ENCODE data around the gene GALNT18. TPM values are rescaled to one million over a fixed set of nuclear protein-coding genes. Genes with fewer than 3 reads are reported as not detected.

The GALNT18 gene
- total RNA-seq, 5 donors from 2014 or later (not counting 1 experiment from before 2014, with no cell fraction given): 0.10 to 0.15 TPM; not detected in 3

- CTCF ChIA-PET: no interaction called here
- H3K36me3 ChIP-seq (ENCODE audit: control insufficient read depth in 2 of 2, extremely low read depth in 1 of 2, insufficient read depth in 1 of 2, low read length in 1 of 2): no peaks in the 10 kb centered on the region
- H3K27me3 ChIP-seq (replicated peaks in 1 of 2; ENCODE audit: control insufficient read depth in 2 of 2, extremely low read depth in 1 of 2, insufficient read depth in 2 of 2, low read length in 1 of 2): peaks cover 0 to 5% of the 10 kb centered on the region in 2 experiments
- ATAC-seq (replicated peaks in 1 of 4) (no peak), DNase-seq (no peak)
- H3K4me1 ChIP-seq (ENCODE audit: control insufficient read depth in 1 of 2, extremely low read depth in 1 of 2, insufficient read depth in 2 of 2, low read length in 2 of 2): no peaks in the 10 kb centered on the region
- H3K9me3 ChIP-seq: no peaks in the 10 kb centered on the region
- WGBS (ENCODE audit: insufficient coverage): no CpG with 5 or more reads among the region's 2 CpGs
- H3K4me3 ChIP-seq (ENCODE audit: control insufficient read depth in 1 of 2, extremely low read depth in 1 of 2, low read length in 1 of 2): no peak overlapping the region
- H3K27ac ChIP-seq (ENCODE audit: low read length): no peak overlapping the region
- no peak overlapping the region for H3K27ac Mint-ChIP-seq
- POLR2A ChIA-PET: no interaction called here
- H3K4me1 Mint-ChIP-seq: no peaks in the 10 kb centered on the region
- H3K9me3 Mint-ChIP-seq: peaks cover 0 to 3% (median 0%) of the 10 kb centered on the region in 3 donors
- no peak overlapping the region for H3K4me3 Mint-ChIP-seq
- H3K36me3 Mint-ChIP-seq: no peaks in the 10 kb centered on the region
- no peaks in the 10 kb centered on the region for H3K27me3 Mint-ChIP-seq
Observed at GRCh38 chr11:11383995-11384394, 237.8 kb downstream of the GALNT18 start.

DNA sequence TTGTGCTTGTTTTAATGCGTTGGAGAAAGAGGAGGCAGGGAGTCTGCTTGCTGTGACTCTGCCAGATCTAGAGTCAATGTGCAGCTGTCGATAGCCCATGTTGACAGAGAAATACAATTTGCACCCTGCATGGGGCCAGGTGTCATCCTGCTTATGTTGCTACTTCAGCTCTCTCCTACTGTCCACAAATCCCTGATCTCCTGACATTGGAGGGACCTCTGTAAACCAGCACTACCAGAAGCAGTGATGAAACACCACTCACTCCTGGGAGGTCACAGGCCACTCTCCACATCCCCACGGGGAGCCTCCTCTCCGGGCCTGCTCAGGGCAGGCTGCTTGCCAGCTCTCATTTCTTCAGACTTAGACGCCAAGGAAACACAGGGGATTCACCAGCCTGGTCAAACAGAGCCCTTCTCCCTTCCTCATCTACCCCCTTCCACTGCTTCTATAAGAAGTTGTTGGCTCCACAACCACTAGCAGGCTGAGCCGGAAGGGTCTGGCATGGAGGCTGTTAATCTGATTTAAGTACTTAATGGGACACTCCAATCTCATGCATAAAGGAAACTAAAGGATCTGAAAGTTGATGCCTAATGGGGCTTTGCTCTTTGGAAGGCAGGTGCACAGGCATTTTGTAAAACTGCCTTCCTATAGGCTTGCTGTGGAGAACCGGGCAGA, 238.8 kb downstream of the GALNT18 start:
- no peak overlapping the region for H3K4me3 ChIP-seq (ENCODE audit: control insufficient read depth in 1 of 2, extremely low read depth in 1 of 2, low read length in 1 of 2)
- POLR2A ChIA-PET: no interaction called here
- DNase-seq (no peak), ATAC-seq (replicated peaks in 1 of 4) (no peak)
- Mint-ChIP-seq H3K27me3 (no peaks in the 10 kb centered on the region), H3K27ac (no peak overlapping the region), H3K4me3 (no peak overlapping the region), H3K36me3 (no peaks in the 10 kb centered on the region), H3K4me1 (no peaks in the 10 kb centered on the region), H3K9me3 (peaks cover 0 to 3% (median 0%) of the 10 kb centered on the region in 3 donors)
- no peak overlapping the region for H3K27ac ChIP-seq (ENCODE audit: low read length)
- H3K36me3 ChIP-seq (ENCODE audit: control insufficient read depth in 2 of 2, extremely low read depth in 1 of 2, insufficient read depth in 1 of 2, low read length in 1 of 2): no peaks in the 10 kb centered on the region
- 73% methylated on average over 4 of the region's 7 CpGs for WGBS (ENCODE audit: insufficient coverage)
- H3K9me3 ChIP-seq: no peaks in the 10 kb centered on the region
- CTCF ChIA-PET: no interaction called here
- H3K4me1 ChIP-seq (ENCODE audit: control insufficient read depth in 1 of 2, extremely low read depth in 1 of 2, insufficient read depth in 2 of 2, low read length in 2 of 2): no peaks in the 10 kb centered on the region
- H3K27me3 ChIP-seq (replicated peaks in 1 of 2; ENCODE audit: control insufficient read depth in 2 of 2, extremely low read depth in 1 of 2, insufficient read depth in 2 of 2, low read length in 1 of 2): peaks cover 0 to 10% of the 10 kb centered on the region in 2 experiments

GRCh38 chr11:11381471-11382105, 240.2 kb downstream of the GALNT18 start:
- H3K27ac Mint-ChIP-seq: no peak overlapping the region

GRCh38 chr11:11380883-11381282, 240.9 kb downstream of the GALNT18 start:
- Histone ChIP-seq H3K27me3 (replicated peaks in 1 of 2; ENCODE audit: control insufficient read depth in 2 of 2, extremely low read depth in 1 of 2, insufficient read depth in 2 of 2, low read length in 1 of 2) (peaks cover 0 to 14% of the 10 kb centered on the region in 2 experiments), H3K27ac (ENCODE audit: low read length) (no peak overlapping the region), H3K4me1 (ENCODE audit: control insufficient read depth in 1 of 2, extremely low read depth in 1 of 2, insufficient read depth in 2 of 2, low read length in 2 of 2) (no peaks in the 10 kb centered on the region), H3K36me3 (ENCODE audit: control insufficient read depth in 2 of 2, extremely low read depth in 1 of 2, insufficient read depth in 1 of 2, low read length in 1 of 2) (no peaks in the 10 kb centered on the region), H3K4me3 (ENCODE audit: control insufficient read depth in 1 of 2, extremely low read depth in 1 of 2, low read length in 1 of 2) (no peak overlapping the region), H3K9me3 (no peaks in the 10 kb centered on the region)
- Mint-ChIP-seq H3K9me3 (peaks cover 0 to 3% (median 0%) of the 10 kb centered on the region in 3 donors), H3K36me3 (no peaks in the 10 kb centered on the region), H3K4me3 (no peak overlapping the region), H3K4me1 (no peaks in the 10 kb centered on the region), H3K27me3 (no peaks in the 10 kb centered on the region), H3K27ac (no peak overlapping the region)
- no peak for ATAC-seq (replicated peaks in 1 of 4)
- no peak for DNase-seq
- ChIA-PET CTCF (no interaction called here), POLR2A (no interaction called here)
- 100% methylated on average over 1 of the region's 3 CpGs for WGBS (ENCODE audit: insufficient coverage)

More at GRCh38 chr11:11381471-11382105, 240.2 kb downstream of the GALNT18 start:
- ATAC-seq (replicated peaks in 1 of 4) (no peak), DNase-seq (no peak)
- no peaks in the 10 kb centered on the region for H3K27me3 Mint-ChIP-seq
- ChIA-PET POLR2A (interaction anchor here in 1 of 2 donors (0.7 kb wide), 1 partner anchor 1729 kb away, joined by 3 read pairs; no protein-coding TSS in a partner anchor), CTCF (no interaction called here)
- Histone ChIP-seq H3K9me3 (no peaks in the 10 kb centered on the region), H3K4me3 (ENCODE audit: control insufficient read depth in 1 of 2, extremely low read depth in 1 of 2, low read length in 1 of 2) (no peak overlapping the region), H3K27ac (ENCODE audit: low read length) (no peak overlapping the region), H3K36me3 (ENCODE audit: control insufficient read depth in 2 of 2, extremely low read depth in 1 of 2, insufficient read depth in 1 of 2, low read length in 1 of 2) (no peaks in the 10 kb centered on the region), H3K4me1 (ENCODE audit: control insufficient read depth in 1 of 2, extremely low read depth in 1 of 2, insufficient read depth in 2 of 2, low read length in 2 of 2) (no peaks in the 10 kb centered on the region), H3K27me3 (replicated peaks in 1 of 2; ENCODE audit: control insufficient read depth in 2 of 2, extremely low read depth in 1 of 2, insufficient read depth in 2 of 2, low read length in 1 of 2) (peaks cover 0 to 14% of the 10 kb centered on the region in 2 experiments)
- H3K4me1 Mint-ChIP-seq: no peaks in the 10 kb centered on the region
- H3K36me3 Mint-ChIP-seq: no peaks in the 10 kb centered on the region
- H3K4me3 Mint-ChIP-seq: no peak overlapping the region
- H3K9me3 Mint-ChIP-seq: peaks cover 0 to 3% (median 0%) of the 10 kb centered on the region in 3 donors
- 75% methylated on average over 4 of the region's 6 CpGs for WGBS (ENCODE audit: insufficient coverage)

DNA sequence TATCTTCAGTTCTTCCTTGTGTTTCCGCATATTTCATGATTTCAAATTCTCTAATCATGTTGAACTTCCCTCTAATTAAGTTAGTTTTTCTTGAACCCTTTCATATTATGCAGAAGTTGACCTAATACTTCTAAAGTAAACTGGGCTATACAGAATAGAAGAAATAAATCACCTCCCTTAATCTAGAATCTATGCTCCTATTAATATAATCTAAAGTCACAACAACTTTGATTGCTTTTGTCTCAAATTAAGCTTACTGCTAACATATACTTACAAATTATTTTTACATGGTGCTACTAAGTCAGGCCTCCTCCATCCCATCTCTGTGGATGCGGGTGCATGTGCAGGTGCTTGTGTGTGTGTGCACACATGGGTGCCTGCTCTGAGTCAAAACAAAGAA, 241.5 kb downstream of the GALNT18 start:
- Histone ChIP-seq H3K9me3 (no peaks in the 10 kb centered on the region), H3K27me3 (replicated peaks in 1 of 2; ENCODE audit: control insufficient read depth in 2 of 2, extremely low read depth in 1 of 2, insufficient read depth in 2 of 2, low read length in 1 of 2) (peaks cover 0 to 14% of the 10 kb centered on the region in 2 experiments), H3K4me3 (ENCODE audit: control insufficient read depth in 1 of 2, extremely low read depth in 1 of 2, low read length in 1 of 2) (no peak overlapping the region), H3K4me1 (ENCODE audit: control insufficient read depth in 1 of 2, extremely low read depth in 1 of 2, insufficient read depth in 2 of 2, low read length in 2 of 2) (no peaks in the 10 kb centered on the region), H3K36me3 (ENCODE audit: control insufficient read depth in 2 of 2, extremely low read depth in 1 of 2, insufficient read depth in 1 of 2, low read length in 1 of 2) (no peaks in the 10 kb centered on the region), H3K27ac (ENCODE audit: low read length) (no peak overlapping the region)
- H3K9me3 Mint-ChIP-seq: peaks cover 0 to 3% (median 0%) of the 10 kb centered on the region in 3 donors
- H3K27ac Mint-ChIP-seq: no peak overlapping the region
- ChIA-PET POLR2A (no interaction called here), CTCF (no interaction called here)
- H3K27me3 Mint-ChIP-seq: no peaks in the 10 kb centered on the region
- H3K4me1 Mint-ChIP-seq: no peaks in the 10 kb centered on the region
- ATAC-seq (replicated peaks in 1 of 4): no peak
- 100% methylated on average over 1 of the region's 2 CpGs for WGBS (ENCODE audit: insufficient coverage)
- no peak overlapping the region for H3K4me3 Mint-ChIP-seq
- no peaks in the 10 kb centered on the region for H3K36me3 Mint-ChIP-seq
- no peak for DNase-seq

- H3K36me3 ChIP-seq (ENCODE audit: control insufficient read depth in 2 of 2, extremely low read depth in 1 of 2, insufficient read depth in 1 of 2, low read length in 1 of 2): no peaks in the 10 kb centered on the region
- no peaks in the 10 kb centered on the region for H3K36me3 Mint-ChIP-seq
- CTCF ChIA-PET: interaction anchor here in 1 of 2 donors (0.6 kb wide), 1 partner anchor 19 kb away, joined by 3 read pairs; no protein-coding TSS in a partner anchor
- no peaks in the 10 kb centered on the region for H3K4me1 Mint-ChIP-seq
- H3K4me3 ChIP-seq (ENCODE audit: control insufficient read depth in 1 of 2, extremely low read depth in 1 of 2, low read length in 1 of 2): no peak overlapping the region
- H3K9me3 ChIP-seq: no peaks in the 10 kb centered on the region
- H3K27me3 ChIP-seq (replicated peaks in 1 of 2; ENCODE audit: control insufficient read depth in 2 of 2, extremely low read depth in 1 of 2, insufficient read depth in 2 of 2, low read length in 1 of 2): peaks cover 0 to 14% of the 10 kb centered on the region in 2 experiments
- no peak for DNase-seq
- H3K4me3 Mint-ChIP-seq: no peak overlapping the region
- ATAC-seq (replicated peaks in 1 of 4): no peak
- WGBS (ENCODE audit: insufficient coverage): 73% methylated on average over 3 of the region's 3 CpGs
- H3K27ac ChIP-seq (ENCODE audit: low read length): no peak overlapping the region
- no peaks in the 10 kb centered on the region for H3K4me1 ChIP-seq (ENCODE audit: control insufficient read depth in 1 of 2, extremely low read depth in 1 of 2, insufficient read depth in 2 of 2, low read length in 2 of 2)
- H3K27ac Mint-ChIP-seq: no peak overlapping the region
- H3K27me3 Mint-ChIP-seq: no peaks in the 10 kb centered on the region
- H3K9me3 Mint-ChIP-seq: peaks cover 0 to under 1% (median 0%) of the 10 kb centered on the region in 3 donors
- POLR2A ChIA-PET: no interaction called here
Observed at GRCh38 chr11:11379661-11380060, 242.1 kb downstream of the GALNT18 start.
